HepG2 (cell line): ENCODE data around the gene EIF2S2. TPM values are rescaled to one million over a fixed set of nuclear protein-coding genes. Genes with fewer than 3 reads are reported as not detected.
A peak's percentile ranks its signal among the peaks of the same experiment; 100 is the strongest.

ENCODE experiments used
- EHMT2 ChIP-seq: fragments of 200-600 bp; sonication (generic); IDR thresholded peaks from 2 replicates; pipeline ENCODE4 v1.7.0; 2017; ENCODE audit warnings: antibody characterized with exemption, low read depth, low read length, borderline replicate concordance
- GRHL1 ChIP-seq: sonication (generic); formaldehyde crosslinking; conservative IDR thresholded peaks from 2 replicates; pipeline ENCODE4 v1.8.0; 2022; ENCODE audit warnings: missing genetic modification reagents
- GTF3A ChIP-seq: sonication (generic); formaldehyde crosslinking; conservative IDR thresholded peaks from 2 replicates; pipeline ENCODE4 v1.4.0; 2020; ENCODE audit warnings: mild to moderate bottlenecking, missing genetic modification reagents
- GZF1 ChIP-seq: sonication (generic); formaldehyde crosslinking; IDR thresholded peaks from 2 replicates; pipeline ENCODE4 v1.5.1; 2020; ENCODE audit warnings: mild to moderate bottlenecking, missing genetic modification reagents
- HNF4A ChIP-seq: sonication (generic); formaldehyde crosslinking; IDR thresholded peaks from 2 replicates; pipeline ENCODE4 v1.4.0; 2020; ENCODE audit warnings: missing genetic modification reagents
- HNRNPLL ChIP-seq: fragments of 200-400 bp; formaldehyde crosslinking; IDR thresholded peaks from 2 replicates; pipeline ENCODE4 v1.6.1; 2017; ENCODE audit warnings: mild to moderate bottlenecking, low read depth, low read length; ENCODE audit not compliant: poor library complexity, severe bottlenecking
- HOXA7 ChIP-seq: sonication (generic); formaldehyde crosslinking; IDR thresholded peaks from 2 replicates; pipeline ENCODE4 v1.8.1; 2022; ENCODE audit warnings: mild to moderate bottlenecking, missing genetic modification reagents, moderate library complexity
- LBX2 ChIP-seq: sonication (generic); formaldehyde crosslinking; IDR thresholded peaks from 2 replicates; pipeline ENCODE4 v1.5.0; 2020; ENCODE audit warnings: missing genetic modification reagents, mild to moderate bottlenecking, borderline replicate concordance
- PAX8 ChIP-seq: sonication (generic); formaldehyde crosslinking; IDR thresholded peaks from 2 replicates; pipeline ENCODE4 v1.8.0; 2022; ENCODE audit warnings: mild to moderate bottlenecking, missing genetic modification reagents, borderline replicate concordance
- PRMT3 ChIP-seq: sonication (generic); formaldehyde crosslinking; IDR thresholded peaks from 2 replicates; pipeline ENCODE4 v1.8.1; 2022; ENCODE audit warnings: low read depth, mild to moderate bottlenecking, moderate library complexity, missing genetic modification reagents, borderline replicate concordance
- RFXAP ChIP-seq: sonication (generic); formaldehyde crosslinking; IDR thresholded peaks from 2 replicates; pipeline ENCODE4 v1.4.0; 2020; ENCODE audit warnings: missing genetic modification reagents, borderline replicate concordance
- SNAI1 ChIP-seq: sonication (generic); formaldehyde crosslinking; IDR thresholded peaks from 2 replicates; pipeline ENCODE4 v1.5.0; 2020; ENCODE audit warnings: mild to moderate bottlenecking, missing genetic modification reagents, borderline replicate concordance
- SRSF9 ChIP-seq: fragments of 200-400 bp; formaldehyde crosslinking; IDR thresholded peaks from 2 replicates; pipeline ENCODE4 v1.6.1; 2018; ENCODE audit warnings: borderline replicate concordance, mild to moderate bottlenecking, low read depth, low read length; ENCODE audit not compliant: insufficient read depth, poor library complexity, severe bottlenecking
- TAF15 ChIP-seq: fragments of 200-400 bp; formaldehyde crosslinking; IDR thresholded peaks from one replicate; pipeline ENCODE4 v1.6.1; 2018; ENCODE audit warnings: mild to moderate bottlenecking, low read depth, low read length; ENCODE audit not compliant: poor library complexity, severe bottlenecking
- TRIM24 ChIP-seq: sonication (generic); formaldehyde crosslinking; IDR thresholded peaks from 2 replicates; pipeline ENCODE4 v1.8.0; 2022; ENCODE audit warnings: mild to moderate bottlenecking, missing genetic modification reagents
- XRCC5 ChIP-seq: fragments of 200-400 bp; formaldehyde crosslinking; optimal IDR thresholded peaks from 2 replicates; pipeline ENCODE3; 2017; ENCODE audit warnings: mild to moderate bottlenecking, low read length
- ZBTB46 ChIP-seq: sonication (generic); formaldehyde crosslinking; IDR thresholded peaks from 2 replicates; pipeline ENCODE4 v1.4.0; 2020; ENCODE audit warnings: mild to moderate bottlenecking, missing genetic modification reagents, borderline replicate concordance
- ZNF234 ChIP-seq: sonication (generic); formaldehyde crosslinking; conservative IDR thresholded peaks from 2 replicates; pipeline ENCODE4 v1.5.1; 2020; ENCODE audit warnings: mild to moderate bottlenecking, missing genetic modification reagents
- ZNF317 ChIP-seq: sonication (generic); formaldehyde crosslinking; IDR thresholded peaks from 2 replicates; pipeline ENCODE4 v1.5.0; 2020; ENCODE audit warnings: mild to moderate bottlenecking, missing genetic modification reagents
- ZNF367 ChIP-seq: sonication (generic); formaldehyde crosslinking; IDR thresholded peaks from 2 replicates; pipeline ENCODE4 v1.4.0; 2020; ENCODE audit warnings: missing genetic modification reagents, borderline replicate concordance
- ZNF382 ChIP-seq: sonication (generic); formaldehyde crosslinking; IDR thresholded peaks from 2 replicates; pipeline ENCODE4 v1.5.0; 2020; ENCODE audit warnings: missing genetic modification reagents, mild to moderate bottlenecking, borderline replicate concordance
- ZNF607 ChIP-seq: sonication (generic); formaldehyde crosslinking; IDR thresholded peaks from 2 replicates; pipeline ENCODE4 v1.5.1; 2020; ENCODE audit warnings: missing genetic modification reagents, mild to moderate bottlenecking, borderline replicate concordance
- ZNF670 ChIP-seq: sonication (generic); formaldehyde crosslinking; IDR thresholded peaks from 2 replicates; pipeline ENCODE4 v1.8.0; 2022; ENCODE audit warnings: mild to moderate bottlenecking, missing genetic modification reagents, borderline replicate concordance
- ZNF841 ChIP-seq: sonication (generic); formaldehyde crosslinking; IDR thresholded peaks from 2 replicates; pipeline ENCODE4 v1.8.1; 2023; ENCODE audit warnings: missing genetic modification reagents, borderline replicate concordance
- ZSCAN9 ChIP-seq: IDR thresholded peaks from 2 replicates; pipeline ENCODE4 v1.6.1; 2016; ENCODE audit warnings: borderline replicate concordance
- polyA plus RNA-seq, 8 experiments: library from polyadenylated mRNA; depleted of rRNA in 3 of 8; stranded (reverse) in 7 of 8; unstranded in 1 of 8; fragments of >200 nt; fragmentation: Illumina TruSeq in 4 of 8; extraction: Trizol in 4 of 8; gene quantifications; 2 replicates each; pipeline versions ENCODE4 v1.2.1 to v1.2.3, GENCODE V29; 2011 to 2016; ENCODE audit warnings: low read depth in 4 of 8, missing spikeins in 1 of 8, mixed read lengths in 1 of 8; ENCODE audit not compliant: insufficient read depth in 1 of 8
- total RNA-seq, 5 experiments: library from RNA; depleted of rRNA; stranded (reverse); fragments of >200 nt; fragmentation: Illumina TruSeq; extraction: Trizol; gene quantifications; 2 replicates each; pipeline ENCODE4 v1.2.3, GENCODE V29; 2016; ENCODE audit warnings: low read depth in 1 of 5

The EIF2S2 gene
- total and polyA plus RNA-seq, 2 of the 13 experiments (the other 11 are each of a cell fraction or from before 2014, with no cell fraction given): 126 to 213 TPM

DNA sequence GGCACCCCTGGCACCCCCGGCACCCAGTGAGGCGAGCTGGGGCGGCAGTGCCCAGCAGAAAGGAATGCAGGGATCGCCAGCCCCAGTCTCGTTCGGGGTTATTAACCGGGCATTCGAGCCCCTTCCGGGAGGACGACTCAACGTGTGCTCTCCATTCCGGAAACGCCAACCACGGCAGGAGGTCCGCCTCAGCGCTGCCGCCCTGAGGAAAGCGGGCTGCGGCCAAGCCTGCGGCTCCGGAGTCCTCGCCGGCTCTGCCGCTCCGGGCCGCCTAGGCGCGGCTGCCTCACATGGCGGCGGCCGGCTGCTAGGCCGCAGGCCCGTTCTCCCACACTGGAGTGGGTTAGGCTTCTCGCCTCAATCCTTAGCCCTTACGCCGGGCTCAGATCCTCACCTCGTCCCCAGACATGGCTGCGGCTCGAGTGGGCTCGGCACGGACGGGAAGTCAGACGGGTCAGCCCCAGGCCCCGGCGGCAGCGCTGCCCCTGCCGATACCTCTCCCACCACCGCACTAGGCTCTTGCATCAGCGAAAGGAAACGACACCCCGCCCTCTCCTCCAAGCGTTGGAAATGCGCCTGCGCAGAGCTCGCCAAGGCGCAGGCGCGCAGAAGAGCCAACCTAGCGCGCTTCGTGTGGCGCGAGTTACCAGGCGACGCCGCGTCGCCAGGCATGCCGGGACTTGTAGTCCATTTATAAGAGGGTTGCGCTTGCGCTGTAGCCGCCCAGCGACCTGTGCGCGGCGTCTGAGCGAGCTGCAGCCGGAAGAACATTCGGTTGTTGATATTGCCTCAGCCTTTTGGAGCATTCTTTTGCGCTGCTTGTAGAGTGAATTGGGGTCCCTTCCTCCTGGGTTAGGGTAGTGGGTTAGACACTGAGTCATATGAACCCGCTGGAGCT is at the start of gene EIF2S2 (continued):
- peak; percentile 94 for TF ChIP-seq ZNF670 (CRISPR knock-in tag)
- peak; percentile 74; the same call in 1 of the 2 replicates for TF ChIP-seq SNAI1
- peak; percentile 40 for TF ChIP-seq XRCC5
- TF ChIP-seq ZNF234 (CRISPR knock-in tag): 0 out of 2 replicates have a peak, but pooled peaks have one; percentile 17
- TF ChIP-seq HOXA7 (CRISPR knock-in tag): no peak
- peak; percentile 84 for TF ChIP-seq ZNF317 (CRISPR knock-in tag)
- TF ChIP-seq TAF15: peak; percentile 89
- TF ChIP-seq PAX8 (CRISPR knock-in tag): no peak
- TF ChIP-seq ZNF367 (CRISPR knock-in tag): peak; percentile 89; the same call in 1 of the 2 replicates
- TF ChIP-seq GRHL1 (CRISPR knock-in tag): no peak
- peak; percentile 98; the same call in 1 of the 2 replicates for TF ChIP-seq LBX2
- peak; percentile 82; the same call in 1 of the 2 replicates for TF ChIP-seq ZBTB46
- TF ChIP-seq ZNF841 (CRISPR knock-in tag): no peak
- no peak for TF ChIP-seq ZNF382 (CRISPR knock-in tag)
- peak; percentile 59; the same call in 1 of the 2 replicates for TF ChIP-seq ZNF607 (CRISPR knock-in tag)
- peak; percentile 71; the same call in 1 of the 2 replicates for TF ChIP-seq PRMT3 (CRISPR knock-in tag)
- TF ChIP-seq RFXAP (CRISPR knock-in tag): peak; percentile 89; the same call in 1 of the 2 replicates
- TF ChIP-seq EHMT2: no peak
- TF ChIP-seq SRSF9: no peak
- peak; percentile 96 for TF ChIP-seq HNRNPLL
- peak; percentile 96 for TF ChIP-seq GTF3A (CRISPR knock-in tag)
- TF ChIP-seq ZSCAN9: peak; percentile 87
- TF ChIP-seq HNF4A: 0 out of 2 replicates have a peak, but pooled peaks have one; percentile 30
- peak; percentile 71 for TF ChIP-seq GZF1 (CRISPR knock-in tag)
- TF ChIP-seq TRIM24 (CRISPR knock-in tag): no peak
